ENCODE measurements around the gene PICALM. TPM values are rescaled to one million over a fixed set of nuclear protein-coding genes. Genes with fewer than 3 reads are reported as not detected.
A peak's percentile ranks its signal among the peaks of the same experiment; 100 is the strongest.

Gene PICALM
- total RNA-seq, 1 donor from 2014 or later = 204 TPM

- no peaks in the 10 kb centered on the region for H3K9me3 ChIP-seq (ENCODE audit: low read depth)
- H3K27me3 ChIP-seq = no peaks in the 10 kb centered on the region
- peaks cover 6% of the 10 kb centered on the region for H3K36me3 Mint-ChIP-seq
- TF ChIP-seq EZH2phosphoT487 (IDR thresholded peaks at IDR 0.05) = no peak
- TF ChIP-seq EZH2 (IDR thresholded peaks at IDR 0.05) = no peak
- TF ChIP-seq, protein P1, sequence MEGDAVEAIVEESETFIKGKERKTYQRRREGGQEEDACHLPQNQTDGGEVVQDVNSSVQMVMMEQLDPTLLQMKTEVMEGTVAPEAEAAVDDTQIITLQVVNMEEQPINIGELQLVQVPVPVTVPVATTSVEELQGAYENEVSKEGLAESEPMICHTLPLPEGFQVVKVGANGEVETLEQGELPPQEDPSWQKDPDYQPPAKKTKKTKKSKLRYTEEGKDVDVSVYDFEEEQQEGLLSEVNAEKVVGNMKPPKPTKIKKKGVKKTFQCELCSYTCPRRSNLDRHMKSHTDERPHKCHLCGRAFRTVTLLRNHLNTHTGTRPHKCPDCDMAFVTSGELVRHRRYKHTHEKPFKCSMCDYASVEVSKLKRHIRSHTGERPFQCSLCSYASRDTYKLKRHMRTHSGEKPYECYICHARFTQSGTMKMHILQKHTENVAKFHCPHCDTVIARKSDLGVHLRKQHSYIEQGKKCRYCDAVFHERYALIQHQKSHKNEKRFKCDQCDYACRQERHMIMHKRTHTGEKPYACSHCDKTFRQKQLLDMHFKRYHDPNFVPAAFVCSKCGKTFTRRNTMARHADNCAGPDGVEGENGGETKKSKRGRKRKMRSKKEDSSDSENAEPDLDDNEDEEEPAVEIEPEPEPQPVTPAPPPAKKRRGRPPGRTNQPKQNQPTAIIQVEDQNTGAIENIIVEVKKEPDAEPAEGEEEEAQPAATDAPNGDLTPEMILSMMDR (IDR thresholded peaks at IDR 0.05) = no peak
- H3K9me3 Mint-ChIP-seq = peaks cover 2% of the 10 kb centered on the region
- no peak overlapping the region for H3K27ac ChIP-seq
- no peak overlapping the region for H3K4me3 ChIP-seq
- H3F3A ChIP-seq (ENCODE audit: low read depth) = peaks cover 4% of the 10 kb centered on the region
- peaks cover 15% of the 10 kb centered on the region for H3K4me1 ChIP-seq
- no peaks in the 10 kb centered on the region for H3K27me3 Mint-ChIP-seq (ENCODE audit: insufficient read depth, low read depth)
- no peak overlapping the region for H3K4me3 Mint-ChIP-seq
- peak overlapping the region; percentile 36 for H3K27ac Mint-ChIP-seq
- DNase-seq (ENCODE audit: low spot score) = no peak
- H3K4me1 Mint-ChIP-seq = peaks cover 19% of the 10 kb centered on the region
- H2AFZ ChIP-seq (replicated peaks) = no peak overlapping the region
- peaks cover 95% of the 10 kb centered on the region for H3K79me2 ChIP-seq (ENCODE audit: low read depth)
- H3K4me2 ChIP-seq = peak overlapping the region; percentile 43
- H4K20me1 ChIP-seq (ENCODE audit: low read depth) = peaks cover 40% of the 10 kb centered on the region
- no peak overlapping the region for H3K9ac ChIP-seq
- H3K36me3 ChIP-seq = no peaks in the 10 kb centered on the region
Measured at GRCh38 chr11:86040919-86041850, 27.7 kb downstream of the PICALM start.

GRCh38 chr11:86039094-86039493 lies 29.8 kb downstream of the PICALM start:
- no peak overlapping the region for H3K27ac ChIP-seq
- no peak overlapping the region for H3K4me3 ChIP-seq
- H3K9ac ChIP-seq = no peak overlapping the region
- no peak overlapping the region for H3K4me2 ChIP-seq
- H3K36me3 Mint-ChIP-seq = peaks cover 6% of the 10 kb centered on the region
- H3K4me1 ChIP-seq = peaks cover 15% of the 10 kb centered on the region
- peaks cover 2% of the 10 kb centered on the region for H3K27me3 Mint-ChIP-seq (ENCODE audit: insufficient read depth, low read depth)
- H3K4me1 Mint-ChIP-seq = peaks cover 20% of the 10 kb centered on the region
- no peaks in the 10 kb centered on the region for H3K36me3 ChIP-seq
- H3K4me3 Mint-ChIP-seq = no peak overlapping the region
- no peaks in the 10 kb centered on the region for H3K27me3 ChIP-seq
- H3K9me3 ChIP-seq (ENCODE audit: low read depth) = no peaks in the 10 kb centered on the region
- no peak for DNase-seq (ENCODE audit: low spot score)
- H3K9me3 Mint-ChIP-seq = peaks cover 2% of the 10 kb centered on the region
- no peak overlapping the region for H3K27ac Mint-ChIP-seq
- H3F3A ChIP-seq (ENCODE audit: low read depth) = peaks cover 4% of the 10 kb centered on the region
- peaks cover 95% of the 10 kb centered on the region for H3K79me2 ChIP-seq (ENCODE audit: low read depth)
- TF ChIP-seq, protein P1 (IDR thresholded peaks at IDR 0.05) = no peak
- no peak for TF ChIP-seq EZH2 (IDR thresholded peaks at IDR 0.05)
- TF ChIP-seq EZH2phosphoT487 (IDR thresholded peaks at IDR 0.05) = no peak
- peaks cover 34% of the 10 kb centered on the region for H4K20me1 ChIP-seq (ENCODE audit: low read depth)
- no peak overlapping the region for H2AFZ ChIP-seq (replicated peaks)

DNA sequence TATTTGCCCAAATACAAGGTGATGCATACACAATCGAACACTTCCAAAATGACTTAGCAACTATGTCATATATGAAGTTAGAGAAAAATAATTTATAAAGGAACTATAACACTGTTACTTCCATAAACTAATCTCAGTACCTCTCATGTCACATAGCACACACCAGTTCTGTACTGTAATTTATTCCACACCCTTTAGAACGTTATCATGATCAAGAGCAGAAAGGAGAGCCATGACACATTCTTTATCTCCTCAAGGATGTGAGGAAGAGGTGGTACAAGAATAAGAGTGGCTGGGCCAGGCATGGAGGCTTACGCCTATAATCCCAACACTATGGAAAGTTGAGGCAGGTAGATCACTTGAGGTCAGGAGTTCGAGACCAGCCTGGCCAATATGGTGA lies 31.1 kb downstream of the PICALM start:
- no peak overlapping the region for H3K9ac ChIP-seq
- H3K4me3 ChIP-seq = no peak overlapping the region
- Mint-ChIP-seq H3K27ac (no peak overlapping the region), H3K27me3 (ENCODE audit: insufficient read depth, low read depth) (peaks cover 2% of the 10 kb centered on the region), H3K9me3 (peaks cover 2% of the 10 kb centered on the region), H3K4me3 (no peak overlapping the region), H3K36me3 (peaks cover 6% of the 10 kb centered on the region), H3K4me1 (peaks cover 12% of the 10 kb centered on the region)
- no peaks in the 10 kb centered on the region for H3F3A ChIP-seq (ENCODE audit: low read depth)
- H3K27ac ChIP-seq = no peak overlapping the region
- TF ChIP-seq EZH2phosphoT487 (IDR thresholded peaks at IDR 0.05) (no peak), EZH2 (IDR thresholded peaks at IDR 0.05) (no peak)
- TF ChIP-seq, protein P1 (IDR thresholded peaks at IDR 0.05) = no peak
- H3K79me2 ChIP-seq (ENCODE audit: low read depth) = peaks cover 95% of the 10 kb centered on the region
- peaks cover 8% of the 10 kb centered on the region for H3K4me1 ChIP-seq
- DNase-seq (ENCODE audit: low spot score) = no peak
- no peak overlapping the region for H3K4me2 ChIP-seq
- H3K36me3 ChIP-seq = no peaks in the 10 kb centered on the region
- no peaks in the 10 kb centered on the region for H3K9me3 ChIP-seq (ENCODE audit: low read depth)
- peaks cover 29% of the 10 kb centered on the region for H4K20me1 ChIP-seq (ENCODE audit: low read depth)
- H2AFZ ChIP-seq (replicated peaks) = no peak overlapping the region
- H3K27me3 ChIP-seq = no peaks in the 10 kb centered on the region

Data from neural progenitor cell (in vitro differentiated cells).